ENCODE results near the gene BHLHE41.

Gene BHLHE41

GRCh38 chr12:26124446-26125399, at the start of gene BHLHE41:
TSS of gene BHLHE41 (minus strand) at chr12:26125037. CDS start at chr12:26124779, 258 bp downstream.
- peak; percentile 84 for DNase-seq

DNA sequence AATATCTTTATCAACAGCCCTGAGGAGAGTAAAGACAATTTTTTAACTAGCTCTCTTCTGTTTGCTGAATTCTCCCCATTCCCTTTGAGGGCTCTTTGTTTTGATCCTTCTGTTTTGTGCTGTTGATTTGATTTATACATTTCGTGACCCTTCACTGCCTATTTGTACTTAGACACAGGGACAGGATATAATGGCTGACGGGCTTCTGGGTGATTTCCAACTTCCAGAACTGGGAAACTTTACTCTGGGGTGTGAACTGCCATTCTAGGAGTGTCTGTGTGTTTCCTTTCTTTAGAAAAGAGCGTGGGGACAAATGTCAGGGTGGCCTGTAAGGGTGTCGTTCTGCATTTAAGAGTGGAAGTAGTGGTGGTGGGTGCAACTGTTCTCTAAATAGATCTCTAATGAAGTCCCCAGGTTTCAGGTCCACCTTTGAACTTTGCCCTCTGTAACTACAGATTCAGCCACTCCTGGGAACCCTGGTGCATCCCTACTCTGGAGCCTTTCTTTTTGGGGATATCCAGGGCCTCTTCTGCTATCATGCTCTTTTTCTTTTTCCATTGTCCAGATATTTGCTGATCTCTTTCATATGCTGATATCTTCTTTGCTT, 48.2 kb upstream of the BHLHE41 start:
- DNase-seq, result no peak

- no peak for DNase-seq
Measured at GRCh38 chr12:26172539-26172938, 47.7 kb upstream of the BHLHE41 start.

DNA sequence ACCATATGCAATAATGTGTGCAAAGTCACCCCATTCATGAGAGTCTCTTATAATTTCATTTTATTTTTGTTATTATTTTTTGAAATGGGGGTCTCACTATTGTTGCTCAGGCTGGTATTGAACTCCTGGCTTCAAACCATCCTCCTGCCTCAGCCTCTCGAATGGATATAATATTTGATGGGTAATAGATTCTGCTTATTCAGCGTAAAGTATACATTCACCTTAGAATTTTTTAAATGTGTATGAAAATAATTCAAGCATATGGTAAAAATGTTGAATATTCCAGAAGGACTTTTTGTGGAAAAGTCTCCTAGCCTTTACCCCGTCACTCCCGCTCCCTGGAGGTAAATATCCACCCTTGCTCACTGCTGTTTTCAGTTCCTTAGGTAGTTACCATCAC, 47.2 kb upstream of the BHLHE41 start:
- DNase-seq, result no peak

GRCh38 chr12:26164118-26164517, 39.3 kb upstream of the BHLHE41 start:
- no peak for DNase-seq

GRCh38 chr12:26162905-26163304, 38.1 kb upstream of the BHLHE41 start:
- no peak for DNase-seq

GRCh38 chr12:26162174-26162573, 37.3 kb upstream of the BHLHE41 start:
- no peak for DNase-seq

DNA sequence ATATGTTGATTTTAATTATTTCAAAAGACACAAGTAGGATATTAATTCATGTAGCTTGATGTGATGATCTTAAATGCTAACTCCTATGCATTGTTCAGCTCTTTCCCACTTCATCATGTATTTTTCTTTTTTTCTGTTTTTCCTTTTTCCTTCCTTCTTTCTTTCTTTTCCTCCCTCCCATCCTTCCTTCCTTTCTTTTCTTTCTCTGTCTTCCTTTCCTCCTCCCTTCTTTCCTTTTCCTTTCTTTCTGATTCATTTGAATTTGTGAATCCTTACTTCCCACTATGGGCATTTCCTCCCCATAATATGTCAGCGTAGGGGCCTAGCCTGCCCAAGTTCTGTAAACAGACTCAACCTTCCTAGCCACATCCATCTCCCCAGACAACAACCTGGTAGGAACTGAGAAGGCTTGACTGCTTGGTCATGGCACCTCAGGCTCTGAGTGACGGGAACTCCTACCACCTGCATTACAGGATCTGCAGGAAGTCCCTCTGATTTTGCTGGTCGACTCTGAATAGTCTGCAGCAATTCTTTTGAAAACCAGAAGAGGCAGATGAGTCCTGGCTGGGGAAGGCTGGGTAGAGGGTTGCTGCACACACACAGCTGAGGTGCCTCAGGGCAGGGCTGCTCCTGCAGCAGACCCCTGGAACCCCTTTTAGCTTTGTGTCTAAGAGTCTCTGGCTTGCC, 33.4 kb upstream of the BHLHE41 start:
- DNase-seq, result no peak

DNA sequence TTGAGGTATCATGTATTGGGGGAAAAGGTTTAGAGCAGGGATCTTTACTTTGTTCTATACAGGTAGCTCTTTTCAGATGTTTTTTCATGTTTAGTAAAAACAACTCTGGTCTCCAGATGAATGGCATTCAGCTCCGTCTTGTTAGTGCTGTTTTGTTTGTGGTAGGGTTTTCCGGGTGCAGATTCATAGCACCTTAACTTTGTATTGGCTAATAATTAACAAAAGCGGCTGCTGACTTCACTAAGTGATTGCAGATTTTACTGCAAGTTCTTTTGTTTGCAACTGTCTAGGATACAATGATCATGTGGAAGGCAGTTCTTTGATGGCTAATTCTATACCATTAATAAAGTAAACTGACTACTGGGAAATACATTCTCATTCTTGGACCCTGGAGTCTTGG, 32.2 kb upstream of the BHLHE41 start:
- no peak for DNase-seq

DNA sequence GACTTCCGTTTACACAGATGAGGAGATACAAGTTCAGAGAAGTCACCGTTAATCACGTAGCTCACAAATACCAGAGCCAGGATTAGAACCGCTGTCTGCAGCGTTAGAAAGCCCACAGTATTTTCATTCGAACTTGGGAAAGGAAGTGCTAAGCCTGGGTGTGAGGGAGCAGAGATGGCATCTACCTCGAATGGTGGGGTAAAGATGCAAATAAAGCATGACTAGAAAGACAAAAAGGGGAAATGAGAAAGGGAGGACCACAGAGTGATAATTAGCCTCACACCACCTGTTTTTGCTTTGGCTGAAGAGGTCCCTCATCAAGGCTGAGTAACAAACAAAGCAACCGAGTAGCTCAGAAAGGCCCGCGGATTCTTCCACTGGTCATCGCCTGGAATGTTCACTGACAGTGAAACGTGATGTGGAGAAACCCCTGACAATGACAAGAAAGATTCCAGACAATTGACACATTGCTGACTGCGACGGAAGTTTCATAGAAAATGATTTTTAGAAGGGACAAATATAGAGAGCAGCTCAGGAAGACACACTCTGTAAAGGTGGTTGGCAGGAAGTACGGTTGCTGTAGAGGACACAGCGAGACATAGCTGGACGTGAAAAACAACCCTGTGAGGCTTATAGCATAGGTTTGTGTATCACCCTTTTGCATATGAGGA, 31.5 kb upstream of the BHLHE41 start:
- DNase-seq, result no peak

- DNase-seq, result no peak
Measured at GRCh38 chr12:26153421-26154154, 28.8 kb upstream of the BHLHE41 start.

DNA sequence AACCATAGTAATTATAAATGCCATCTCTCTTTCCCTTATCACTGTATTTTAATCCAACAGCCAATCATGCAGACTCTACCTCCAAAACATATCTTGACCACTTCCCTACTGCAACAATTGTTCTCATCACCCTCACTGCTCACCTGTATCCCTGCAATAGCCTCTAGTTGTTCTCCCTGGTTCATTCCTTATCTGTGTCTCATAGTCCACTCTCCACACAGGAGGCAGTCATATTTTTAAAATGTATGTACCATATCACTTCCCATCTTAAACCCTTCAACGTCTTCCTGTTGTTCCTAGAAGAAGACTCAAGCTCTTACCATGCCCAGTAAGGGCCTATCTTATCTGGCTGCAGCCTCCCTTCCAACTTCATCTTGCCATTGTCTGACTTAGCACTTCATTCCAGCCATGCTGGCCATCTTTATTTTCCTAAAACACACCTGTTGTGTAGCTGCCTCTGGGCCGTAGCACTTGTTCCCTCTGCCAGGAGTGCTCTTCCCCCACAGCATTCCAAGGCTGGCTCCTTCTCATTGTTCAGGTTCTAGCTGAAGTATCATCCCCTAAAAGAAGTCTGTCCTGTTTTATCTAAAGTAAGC, 27.8 kb upstream of the BHLHE41 start:
- DNase-seq, result no peak

DNA sequence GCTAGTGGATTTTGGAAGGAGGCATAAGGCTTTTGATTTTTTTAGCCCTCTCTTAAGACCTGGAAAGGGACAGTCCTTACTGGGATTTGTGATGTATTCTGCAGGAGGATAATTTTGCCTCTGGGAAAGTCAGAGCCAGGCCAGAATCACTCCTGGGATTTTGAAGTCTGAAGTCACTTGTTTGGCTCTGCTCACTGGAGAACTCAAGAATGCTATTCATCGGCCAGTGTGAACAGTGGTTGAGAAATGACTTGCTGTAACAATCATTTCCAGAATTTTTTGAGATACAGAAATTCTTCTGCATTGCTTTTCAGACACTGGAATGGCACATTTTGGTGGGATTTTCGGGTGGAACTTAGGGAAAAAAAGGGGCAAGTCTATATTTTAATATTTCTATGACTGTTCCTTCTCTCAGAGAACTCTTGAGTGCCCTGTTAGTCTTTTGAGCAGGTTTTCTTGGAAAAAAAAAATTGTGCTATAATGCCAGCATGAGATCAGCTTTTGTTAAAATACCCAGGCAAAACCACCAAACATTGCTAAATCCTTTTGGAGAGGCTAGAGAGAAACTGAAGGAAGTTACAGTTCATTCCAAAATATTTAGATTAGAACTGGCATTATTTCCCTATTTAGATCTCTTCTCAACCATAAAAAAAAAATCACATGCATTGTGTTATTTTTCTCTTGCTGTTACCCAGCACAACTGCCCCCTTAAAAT, 26.1 kb upstream of the BHLHE41 start:
- DNase-seq, result no peak

DNA sequence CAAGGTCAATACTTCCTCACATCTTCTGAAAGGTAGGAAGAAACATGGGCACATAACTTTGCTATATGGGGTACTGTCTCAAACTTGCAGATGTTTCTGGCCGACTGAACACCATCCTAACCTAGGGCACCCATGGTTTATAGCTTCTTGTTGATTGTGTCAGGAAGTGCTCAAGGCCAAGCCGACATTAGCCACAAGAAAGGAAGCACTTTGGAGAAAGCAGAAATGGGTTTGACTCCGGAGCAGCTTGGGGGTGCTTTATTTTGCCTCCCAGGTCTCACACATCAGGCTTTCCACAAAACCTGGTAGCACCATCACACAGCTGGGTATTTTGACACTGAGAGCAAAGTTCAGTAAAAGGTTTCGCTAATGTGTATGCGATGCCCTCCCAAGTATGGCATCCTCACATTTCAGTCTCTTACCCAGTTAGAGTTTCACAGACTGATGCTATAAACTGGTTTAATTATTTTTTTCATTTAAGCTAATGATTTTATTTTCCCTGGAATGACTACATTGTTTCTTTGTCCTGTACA, 25.2 kb upstream of the BHLHE41 start:
- DNase-seq, result no peak

- no peak for DNase-seq
Measured at GRCh38 chr12:26148291-26148690, 23.5 kb upstream of the BHLHE41 start.

DNA sequence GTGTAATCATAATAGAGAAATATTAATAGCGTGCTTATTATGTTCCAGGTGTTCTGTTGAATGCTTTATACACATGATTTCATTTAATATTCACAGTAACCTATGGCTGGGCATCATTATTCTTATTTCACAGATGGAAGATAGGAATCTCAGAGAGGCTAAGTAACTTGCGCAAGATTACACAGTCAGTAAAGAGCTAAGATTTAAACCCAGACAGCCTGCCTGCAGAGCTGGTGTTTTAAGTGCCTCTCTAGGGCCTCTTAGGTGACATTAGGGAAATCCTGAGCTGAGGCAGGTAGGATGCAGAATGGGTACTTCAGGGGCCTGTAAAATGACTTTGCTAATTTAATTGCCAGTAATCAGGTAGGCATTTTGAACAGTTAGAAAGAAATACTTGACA, 18.5 kb upstream of the BHLHE41 start:
- DNase-seq, result no peak

DNA sequence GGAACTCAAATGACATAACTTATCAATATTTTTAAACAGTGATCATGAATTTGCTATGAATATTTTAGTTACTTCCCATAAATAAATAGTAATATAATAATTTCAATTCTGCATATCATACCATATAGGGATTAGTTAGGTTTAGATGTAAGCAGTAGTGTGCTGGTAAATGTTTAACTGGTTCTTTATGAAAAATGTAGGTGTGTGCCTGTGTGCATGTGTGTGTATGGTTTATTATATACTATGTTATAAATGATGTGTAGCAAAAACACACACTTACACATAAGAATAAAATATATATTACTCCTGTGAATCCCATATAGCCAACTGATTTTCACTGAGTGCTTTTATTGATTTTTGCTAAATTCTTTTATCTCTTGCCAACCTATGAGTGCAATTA, 14.0 kb upstream of the BHLHE41 start:
- no peak for DNase-seq

- DNase-seq, result no peak
Measured at GRCh38 chr12:26136688-26137087, 11.9 kb upstream of the BHLHE41 start.

DNA sequence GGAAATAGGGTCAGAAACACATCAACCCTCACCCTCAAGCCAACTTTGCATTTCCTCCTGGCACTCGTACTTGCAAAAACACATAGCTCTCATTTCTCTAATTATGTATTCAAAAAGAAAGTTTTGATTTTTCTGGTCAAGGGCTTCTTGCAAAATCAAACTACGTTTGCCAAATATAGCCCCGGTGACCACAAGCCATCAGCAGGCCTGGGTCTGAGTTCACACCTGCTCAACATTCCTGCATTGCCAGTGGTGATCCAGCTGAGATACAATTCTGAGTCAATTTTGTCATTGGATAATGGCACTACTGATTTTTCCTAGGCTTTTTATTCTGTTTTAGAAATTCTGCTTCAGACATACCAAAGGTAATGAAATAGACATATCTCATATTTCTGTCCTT, 10.7 kb upstream of the BHLHE41 start:
- no peak for DNase-seq

- no peak for DNase-seq
Measured at GRCh38 chr12:26135010-26135420, 10.2 kb upstream of the BHLHE41 start.

- DNase-seq, result no peak
Measured at GRCh38 chr12:26134540-26134939, 9.7 kb upstream of the BHLHE41 start.
